ENCODE results near the gene CNN3.

The CNN3 gene

GRCh38 chr1:94925561-94926125, 1.3 kb downstream of the CNN3 start:
- Histone ChIP-seq H3K4me3 (ENCODE audit: severe bottlenecking) (peak overlapping the region; percentile 66), H3K9me3 (ENCODE audit: severe bottlenecking) (no peaks in the 10 kb centered on the region), H3K27me3 (ENCODE audit: insufficient read depth, poor library complexity, severe bottlenecking) (no peaks in the 10 kb centered on the region), H3K27ac (ENCODE audit: poor library complexity, severe bottlenecking) (peak overlapping the region; percentile 77), H3K36me3 (ENCODE audit: low read depth) (peaks cover 24% of the 10 kb centered on the region), H3K4me1 (ENCODE audit: insufficient read depth, poor library complexity, severe bottlenecking) (peaks cover 28% of the 10 kb centered on the region)
- TF ChIP-seq, protein P1, sequence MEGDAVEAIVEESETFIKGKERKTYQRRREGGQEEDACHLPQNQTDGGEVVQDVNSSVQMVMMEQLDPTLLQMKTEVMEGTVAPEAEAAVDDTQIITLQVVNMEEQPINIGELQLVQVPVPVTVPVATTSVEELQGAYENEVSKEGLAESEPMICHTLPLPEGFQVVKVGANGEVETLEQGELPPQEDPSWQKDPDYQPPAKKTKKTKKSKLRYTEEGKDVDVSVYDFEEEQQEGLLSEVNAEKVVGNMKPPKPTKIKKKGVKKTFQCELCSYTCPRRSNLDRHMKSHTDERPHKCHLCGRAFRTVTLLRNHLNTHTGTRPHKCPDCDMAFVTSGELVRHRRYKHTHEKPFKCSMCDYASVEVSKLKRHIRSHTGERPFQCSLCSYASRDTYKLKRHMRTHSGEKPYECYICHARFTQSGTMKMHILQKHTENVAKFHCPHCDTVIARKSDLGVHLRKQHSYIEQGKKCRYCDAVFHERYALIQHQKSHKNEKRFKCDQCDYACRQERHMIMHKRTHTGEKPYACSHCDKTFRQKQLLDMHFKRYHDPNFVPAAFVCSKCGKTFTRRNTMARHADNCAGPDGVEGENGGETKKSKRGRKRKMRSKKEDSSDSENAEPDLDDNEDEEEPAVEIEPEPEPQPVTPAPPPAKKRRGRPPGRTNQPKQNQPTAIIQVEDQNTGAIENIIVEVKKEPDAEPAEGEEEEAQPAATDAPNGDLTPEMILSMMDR (IDR thresholded peaks at IDR 0.05; ENCODE audit: poor library complexity, severe bottlenecking): no peak
- ATAC-seq (ENCODE audit: low read depth) (peak; percentile 33), DNase-seq (ENCODE audit: low spot score) (peak; percentile 69)

GRCh38 chr1:94925004-94925403, 1.9 kb downstream of the CNN3 start:
- peaks cover 28% of the 10 kb centered on the region for H3K4me1 ChIP-seq (ENCODE audit: insufficient read depth, poor library complexity, severe bottlenecking)

GRCh38 chr1:94922761-94923331, 4.1 kb downstream of the CNN3 start:
- peaks cover 24% of the 10 kb centered on the region for H3K36me3 ChIP-seq (ENCODE audit: low read depth)
- no peak overlapping the region for H3K4me3 ChIP-seq (ENCODE audit: severe bottlenecking)
- TF ChIP-seq, protein P1 (IDR thresholded peaks at IDR 0.05; ENCODE audit: poor library complexity, severe bottlenecking): no peak
- H3K4me1 ChIP-seq (ENCODE audit: insufficient read depth, poor library complexity, severe bottlenecking): peaks cover 28% of the 10 kb centered on the region
- no peaks in the 10 kb centered on the region for H3K9me3 ChIP-seq (ENCODE audit: severe bottlenecking)
- ATAC-seq (ENCODE audit: low read depth) (no peak), DNase-seq (ENCODE audit: low spot score) (no peak)
- H3K27ac ChIP-seq (ENCODE audit: poor library complexity, severe bottlenecking): peak overlapping the region; percentile 77
- no peaks in the 10 kb centered on the region for H3K27me3 ChIP-seq (ENCODE audit: insufficient read depth, poor library complexity, severe bottlenecking)

More at GRCh38 chr1:94925004-94925403, 1.9 kb downstream of the CNN3 start:
- Histone ChIP-seq H3K4me3 (ENCODE audit: severe bottlenecking) (peak overlapping the region; percentile 66), H3K36me3 (ENCODE audit: low read depth) (peaks cover 24% of the 10 kb centered on the region), H3K27ac (ENCODE audit: poor library complexity, severe bottlenecking) (peak overlapping the region; percentile 77), H3K9me3 (ENCODE audit: severe bottlenecking) (no peaks in the 10 kb centered on the region), H3K27me3 (ENCODE audit: insufficient read depth, poor library complexity, severe bottlenecking) (no peaks in the 10 kb centered on the region)
- DNase-seq (ENCODE audit: low spot score): no peak
- TF ChIP-seq, protein P1 (IDR thresholded peaks at IDR 0.05; ENCODE audit: poor library complexity, severe bottlenecking): no peak
- ATAC-seq (ENCODE audit: low read depth): no peak

DNA sequence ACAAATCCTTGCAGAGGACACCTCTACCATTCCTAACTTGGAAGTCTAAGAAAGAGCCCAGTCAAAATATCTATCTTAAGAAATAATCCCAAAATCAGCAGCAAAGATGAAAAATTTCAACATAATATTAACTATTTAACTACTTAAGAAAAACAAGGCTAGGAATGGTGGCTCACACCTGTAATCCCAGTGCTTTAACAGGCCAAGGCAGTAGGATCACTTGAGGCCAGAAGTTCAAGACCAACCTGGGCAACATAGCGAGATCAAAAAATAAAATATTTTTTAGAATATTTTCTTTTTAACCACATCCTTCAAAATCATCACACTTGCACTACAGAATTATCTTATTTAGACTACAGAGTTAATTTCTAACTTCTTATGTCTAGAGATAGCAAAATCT, 4.9 kb downstream of the CNN3 start:
- TF ChIP-seq, protein P1 (IDR thresholded peaks at IDR 0.05; ENCODE audit: poor library complexity, severe bottlenecking): no peak
- H3K27ac ChIP-seq (ENCODE audit: poor library complexity, severe bottlenecking): no peak overlapping the region
- ATAC-seq (ENCODE audit: low read depth): no peak
- no peaks in the 10 kb centered on the region for H3K9me3 ChIP-seq (ENCODE audit: severe bottlenecking)
- H3K4me3 ChIP-seq (ENCODE audit: severe bottlenecking): no peak overlapping the region
- no peaks in the 10 kb centered on the region for H3K27me3 ChIP-seq (ENCODE audit: insufficient read depth, poor library complexity, severe bottlenecking)
- peaks cover 24% of the 10 kb centered on the region for H3K36me3 ChIP-seq (ENCODE audit: low read depth)
- peaks cover 28% of the 10 kb centered on the region for H3K4me1 ChIP-seq (ENCODE audit: insufficient read depth, poor library complexity, severe bottlenecking)
- DNase-seq (ENCODE audit: low spot score): no peak

DNA sequence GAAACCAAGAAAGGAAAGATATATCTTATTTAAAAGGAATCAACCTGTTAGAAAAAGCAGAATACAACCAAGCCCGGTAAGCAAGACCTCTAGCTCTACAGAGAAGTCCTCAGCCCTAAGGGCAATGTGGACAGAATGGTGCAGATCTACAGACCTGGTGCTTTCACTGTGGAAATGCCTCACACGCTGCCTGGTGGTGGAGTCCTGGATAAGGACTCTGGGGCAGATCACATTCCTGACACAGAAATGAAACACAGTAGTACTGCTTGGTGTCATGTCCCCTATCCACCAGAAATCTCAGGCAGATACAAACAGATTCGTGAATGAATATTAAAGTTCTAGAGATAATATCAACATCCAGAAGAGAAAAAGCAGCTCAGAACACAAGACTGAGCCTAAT, 6.8 kb downstream of the CNN3 start:
- Histone ChIP-seq H3K9me3 (ENCODE audit: severe bottlenecking) (no peaks in the 10 kb centered on the region), H3K27ac (ENCODE audit: poor library complexity, severe bottlenecking) (no peak overlapping the region), H3K36me3 (ENCODE audit: low read depth) (peaks cover 24% of the 10 kb centered on the region), H3K27me3 (ENCODE audit: insufficient read depth, poor library complexity, severe bottlenecking) (no peaks in the 10 kb centered on the region), H3K4me1 (ENCODE audit: insufficient read depth, poor library complexity, severe bottlenecking) (peaks cover 28% of the 10 kb centered on the region), H3K4me3 (ENCODE audit: severe bottlenecking) (no peak overlapping the region)
- TF ChIP-seq, protein P1 (IDR thresholded peaks at IDR 0.05; ENCODE audit: poor library complexity, severe bottlenecking): no peak
- peak; percentile 30; the same call in 1 of the 3 replicates for ATAC-seq (ENCODE audit: low read depth)
- no peak for DNase-seq (ENCODE audit: low spot score)
